KG1 (cell line): ENCODE data around the gene KLHL18.
"Not testable (repeated sequence)": the region's sequence is repeated elsewhere in the genome, so short reads cannot be mapped to it uniquely, and the experiment has no call there.

Experiments used
- DNase-seq: peaks from one replicate; lab custom pipeline; 2025; lab: John Stamatoyannopoulos, UW

The KLHL18 gene

DNA sequence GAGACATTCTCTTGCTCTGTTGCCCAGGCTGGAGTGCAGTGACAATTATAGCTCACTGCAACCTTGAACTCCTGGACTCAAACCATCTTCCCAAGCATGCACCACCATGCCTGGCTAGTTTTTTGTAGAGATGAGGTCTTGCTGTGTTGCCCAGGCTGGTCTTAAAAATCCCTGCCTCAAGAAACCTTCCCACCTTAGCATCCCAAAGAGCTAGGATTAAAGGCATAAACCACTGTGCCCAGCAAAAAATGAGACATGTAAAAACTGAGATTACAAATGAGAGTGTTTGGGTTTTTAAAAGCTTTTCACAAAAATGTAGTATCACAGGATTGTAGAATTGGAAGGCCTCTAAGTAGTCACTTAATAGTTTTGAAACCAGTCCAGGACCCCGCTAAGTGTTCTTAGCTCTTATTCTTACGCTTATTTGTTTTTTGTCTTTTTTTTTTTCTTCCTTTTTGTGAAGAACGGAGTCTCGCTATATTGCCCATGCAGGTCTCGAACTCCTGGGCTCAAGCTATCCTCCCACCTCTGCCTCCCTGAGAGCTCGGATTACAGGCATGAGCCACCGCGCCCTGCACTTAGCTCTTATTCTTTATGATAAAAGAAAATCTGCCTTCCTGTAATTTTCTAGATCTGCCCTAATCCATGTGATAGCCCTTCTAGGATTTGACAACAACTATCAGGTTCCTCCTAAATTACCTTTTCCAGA, 31.5 kb downstream of the KLHL18 start:
- DNase-seq = no peak

- no peak for DNase-seq
Observed at GRCh38 chr3:47315069-47315647, 32.4 kb downstream of the KLHL18 start.

GRCh38 chr3:47316151-47316550, 33.4 kb downstream of the KLHL18 start:
- not testable (repeated sequence) for DNase-seq

- no peak for DNase-seq
Observed at GRCh38 chr3:47318916-47319315, 36.2 kb downstream of the KLHL18 start.

GRCh38 chr3:47319956-47320355, 37.2 kb downstream of the KLHL18 start:
- DNase-seq = no peak

GRCh38 chr3:47323431-47324277, 40.9 kb downstream of the KLHL18 start:
- no peak for DNase-seq

GRCh38 chr3:47324278-47324865, 41.6 kb downstream of the KLHL18 start:
- DNase-seq = no peak

- DNase-seq = no peak
Observed at GRCh38 chr3:47333907-47334306, 51.2 kb downstream of the KLHL18 start.

- DNase-seq = no peak
Observed at GRCh38 chr3:47337656-47338055, 54.9 kb downstream of the KLHL18 start.

DNA sequence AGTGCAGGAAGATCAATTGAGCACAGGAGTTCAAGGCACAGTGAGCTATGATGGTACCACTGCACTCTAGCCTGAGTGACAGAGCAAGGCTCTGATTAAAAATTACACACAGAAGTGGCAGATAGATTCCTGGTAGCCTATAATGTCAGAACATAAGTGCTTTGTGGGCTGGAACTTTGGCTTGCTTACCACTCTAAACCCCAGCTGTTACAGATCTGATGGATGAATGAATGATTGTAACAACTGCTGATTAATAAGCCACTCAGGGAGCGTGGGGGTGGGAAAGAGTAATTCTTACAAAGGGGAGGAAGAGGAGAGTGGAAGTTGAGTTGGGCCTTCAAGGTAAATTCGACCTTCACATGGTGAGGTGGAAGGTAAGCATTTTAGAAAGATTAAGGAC, 57.2 kb downstream of the KLHL18 start:
- DNase-seq = no peak

DNA sequence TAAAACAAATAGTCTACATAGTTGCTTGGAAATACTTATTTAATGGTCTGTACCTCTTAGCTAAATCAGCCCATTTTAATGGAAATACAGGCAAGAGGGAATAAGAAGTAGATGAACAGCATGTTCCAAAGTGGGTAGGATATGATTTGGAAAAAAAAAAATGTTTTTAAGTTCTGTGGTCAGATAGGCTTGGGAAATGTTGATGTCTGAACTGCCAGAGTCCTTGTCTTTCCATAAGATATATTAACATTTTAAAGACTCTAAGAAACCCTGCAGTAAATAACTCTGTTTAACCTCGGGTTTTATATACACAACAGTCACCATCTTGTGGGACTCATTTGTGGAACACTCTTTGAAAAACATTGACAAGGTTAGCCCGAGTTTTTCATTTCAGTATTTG, 58.1 kb downstream of the KLHL18 start:
- DNase-seq = no peak

DNA sequence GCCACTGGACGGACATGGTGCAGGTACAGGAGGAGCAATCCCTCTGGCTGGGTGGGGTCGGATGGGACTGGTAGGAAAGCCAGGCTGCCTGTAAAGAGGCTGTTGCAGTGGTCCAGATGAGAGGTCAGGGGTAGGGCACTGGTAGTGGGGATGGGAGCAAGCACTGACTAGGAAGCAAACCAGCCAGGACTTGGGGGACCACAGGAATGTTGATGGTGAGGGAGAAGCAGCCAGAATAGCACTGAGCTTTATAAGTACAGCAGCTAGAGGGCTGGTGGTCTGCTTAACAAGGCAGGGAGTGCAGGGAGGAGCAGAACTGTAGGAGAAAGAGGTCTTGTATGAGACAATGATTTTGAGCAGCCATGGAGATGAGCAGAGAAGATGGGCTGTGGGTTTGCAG, 59.4 kb downstream of the KLHL18 start:
- DNase-seq = no peak

- DNase-seq = no peak
Observed at GRCh38 chr3:47342812-47343211, 60.1 kb downstream of the KLHL18 start.

- no peak for DNase-seq
Observed at GRCh38 chr3:47343471-47343971, 60.8 kb downstream of the KLHL18 start.

GRCh38 chr3:47344971-47345370, 62.2 kb downstream of the KLHL18 start:
- no peak for DNase-seq

DNA sequence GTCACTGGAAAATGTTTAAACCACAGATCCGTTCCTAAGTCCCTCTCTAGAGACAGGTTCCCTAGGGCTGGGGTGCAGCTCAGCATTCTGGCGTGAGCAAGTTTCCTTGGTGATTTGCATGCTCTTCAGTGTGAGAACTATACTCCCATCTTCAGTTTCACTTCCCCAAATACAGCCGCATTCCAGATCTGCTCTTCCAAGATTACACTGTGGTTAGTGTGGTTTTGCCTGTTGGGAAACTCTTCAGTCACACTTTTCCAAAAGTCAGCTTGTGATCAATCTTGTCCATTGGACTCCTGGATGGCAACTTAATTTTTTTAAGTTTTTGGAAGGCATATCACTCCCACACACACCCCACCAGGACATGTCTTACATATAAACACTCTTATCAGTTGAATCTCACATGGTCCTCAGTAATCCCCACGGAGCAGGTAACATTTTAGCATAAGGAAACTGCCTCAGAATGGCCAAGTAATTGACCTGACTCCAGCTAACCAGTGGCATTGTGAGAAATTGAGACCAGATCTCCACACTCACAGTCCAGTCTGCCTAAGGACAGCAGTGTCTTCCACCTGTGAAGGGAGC, 64.6 kb downstream of the KLHL18 start:
- DNase-seq = no peak

DNA sequence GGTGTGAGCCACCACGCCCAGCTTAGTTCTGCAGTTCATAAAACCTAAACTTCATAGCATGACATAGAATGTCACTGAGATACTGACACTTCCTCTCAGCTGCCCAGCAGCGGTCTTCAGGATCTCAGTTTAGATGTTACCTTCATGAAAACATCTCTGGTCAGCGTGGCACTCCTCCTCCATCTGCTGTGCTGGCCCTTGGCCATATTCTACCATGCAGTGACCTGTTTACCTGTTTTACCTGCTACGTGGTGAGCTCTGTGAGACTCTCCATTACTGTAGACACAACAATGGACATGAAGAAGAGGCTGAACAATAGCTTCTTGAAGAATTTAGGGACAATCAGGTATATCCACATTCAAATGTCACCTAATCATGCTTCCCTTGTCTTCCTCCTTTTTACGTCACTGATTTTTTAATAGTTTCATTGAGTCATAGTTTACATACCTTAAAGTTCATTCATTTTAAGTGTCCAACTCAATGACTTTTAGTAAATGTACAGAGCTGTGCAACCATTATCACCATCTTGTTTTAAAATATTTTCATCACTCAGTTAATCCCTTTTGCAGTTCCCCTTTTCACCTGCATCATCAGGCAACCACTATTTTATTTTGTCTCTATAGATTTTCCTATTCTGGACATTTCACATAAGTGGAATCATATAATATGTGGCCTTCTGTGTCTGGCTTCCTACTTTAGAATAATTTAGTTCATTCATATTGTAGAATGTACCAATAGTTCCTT, 65.8 kb downstream of the KLHL18 start:
- DNase-seq = no peak

DNA sequence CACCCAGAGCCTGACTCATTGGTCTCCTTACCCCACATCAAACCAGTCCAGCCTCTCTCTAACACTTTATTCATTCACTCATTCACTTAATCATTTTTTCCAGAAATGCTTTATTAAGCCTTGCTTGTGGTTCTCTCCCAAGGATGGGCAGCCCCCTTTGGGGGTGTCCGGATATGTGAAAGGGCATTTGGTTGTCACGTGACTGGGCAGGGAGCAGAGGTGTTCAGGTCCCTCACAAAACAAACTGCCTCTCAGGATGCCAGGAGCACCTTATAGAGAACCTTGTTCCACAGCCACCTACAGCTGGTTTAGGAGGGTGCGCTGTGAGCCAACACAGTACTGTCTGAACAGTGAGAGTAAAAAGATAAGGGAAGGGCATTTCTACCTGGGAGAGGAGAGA, 72.3 kb downstream of the KLHL18 start:
- DNase-seq = no peak

- no peak for DNase-seq
Observed at GRCh38 chr3:47356201-47356600, 73.5 kb downstream of the KLHL18 start.

DNA sequence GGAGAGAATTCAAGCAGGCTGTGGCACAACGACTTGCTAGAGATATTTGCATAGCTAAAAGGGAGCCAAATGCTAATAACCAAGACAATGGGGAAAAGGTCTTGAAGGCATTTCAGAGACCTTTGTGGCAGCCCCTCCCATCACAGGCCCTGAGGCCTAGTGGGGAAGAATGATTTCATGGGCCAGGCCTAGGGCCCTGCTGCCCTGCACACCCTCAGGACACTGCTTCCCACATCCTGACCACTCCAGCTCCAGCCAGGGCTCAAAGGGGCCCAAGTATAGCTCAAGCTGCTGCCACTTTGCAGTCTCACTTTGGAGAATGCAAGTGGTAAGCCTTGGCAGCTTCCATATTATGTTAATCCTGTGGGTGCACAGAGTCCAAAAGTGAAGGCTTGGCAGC, 76.6 kb downstream of the KLHL18 start:
- DNase-seq = no peak

GRCh38 chr3:47360110-47360517, 77.4 kb downstream of the KLHL18 start:
- DNase-seq = not testable (repeated sequence)
